Measurements from ENCODE around the gene MLYCD.

MLYCD gene

GRCh38 chr16:83931556-83931955 is 32.6 kb downstream of the MLYCD start:
- Histone ChIP-seq H3K4me3 (ENCODE audit: low read length) (no peak overlapping the region), H3K4me1 (ENCODE audit: control insufficient read depth, insufficient read depth, low read length) (no peaks in the 10 kb centered on the region), H3K9ac (ENCODE audit: low read length) (no peak overlapping the region), H3K36me3 (ENCODE audit: control insufficient read depth, insufficient read depth, low read length) (no peaks in the 10 kb centered on the region), H3K27me3 (ENCODE audit: control insufficient read depth, insufficient read depth, low read length) (no peaks in the 10 kb centered on the region), H3K27ac (ENCODE audit: low read depth, low read length) (no peak overlapping the region)

GRCh38 chr16:83932304-83932703 is 33.4 kb downstream of the MLYCD start:
- Histone ChIP-seq H3K27ac (ENCODE audit: low read depth, low read length) (no peak overlapping the region), H3K4me1 (ENCODE audit: control insufficient read depth, insufficient read depth, low read length) (no peaks in the 10 kb centered on the region), H3K9ac (ENCODE audit: low read length) (no peak overlapping the region), H3K27me3 (ENCODE audit: control insufficient read depth, insufficient read depth, low read length) (no peaks in the 10 kb centered on the region), H3K4me3 (ENCODE audit: low read length) (no peak overlapping the region), H3K36me3 (ENCODE audit: control insufficient read depth, insufficient read depth, low read length) (no peaks in the 10 kb centered on the region)

DNA sequence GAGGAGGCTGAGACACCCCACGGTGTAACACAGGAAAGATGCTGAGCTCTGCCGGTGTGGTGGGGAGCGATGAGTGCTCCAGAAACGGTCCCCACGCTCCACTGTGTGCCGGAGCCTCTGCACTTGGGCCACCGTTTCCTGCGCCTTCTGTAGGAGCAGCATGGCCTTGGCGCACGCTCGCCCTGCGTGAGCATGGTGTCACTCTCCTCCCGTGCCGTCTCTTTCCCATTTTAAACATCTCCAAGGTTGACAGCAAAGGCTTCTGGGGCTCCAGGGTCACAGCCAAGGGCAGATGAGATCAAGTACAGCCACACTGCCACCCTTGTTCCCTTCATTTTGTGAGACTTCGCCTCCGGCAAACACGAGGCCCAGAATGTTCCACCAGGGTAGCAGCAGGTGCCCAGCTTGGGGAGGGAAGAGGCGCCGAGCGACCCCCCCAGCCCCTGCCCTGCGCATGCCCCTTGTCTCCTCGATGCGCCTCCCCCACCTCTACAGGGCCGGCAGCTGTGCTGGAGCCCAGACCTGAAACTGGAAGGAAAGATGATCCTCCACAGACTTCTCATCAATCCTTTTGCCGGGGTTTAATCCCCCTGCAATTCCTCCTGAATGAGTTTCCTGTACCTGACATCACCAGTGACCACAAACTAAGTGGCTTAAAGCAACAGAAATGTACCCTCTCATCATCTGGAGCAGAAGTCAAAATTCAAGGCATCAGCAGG is 34.2 kb downstream of the MLYCD start:
- H3K9ac ChIP-seq (ENCODE audit: low read length) = no peak overlapping the region
- H3K27ac ChIP-seq (ENCODE audit: low read depth, low read length) = no peak overlapping the region
- no peaks in the 10 kb centered on the region for H3K4me1 ChIP-seq (ENCODE audit: control insufficient read depth, insufficient read depth, low read length)
- no peak overlapping the region for H3K4me3 ChIP-seq (ENCODE audit: low read length)
- H3K36me3 ChIP-seq (ENCODE audit: control insufficient read depth, insufficient read depth, low read length) = no peaks in the 10 kb centered on the region
- H3K27me3 ChIP-seq (ENCODE audit: control insufficient read depth, insufficient read depth, low read length) = no peaks in the 10 kb centered on the region

DNA sequence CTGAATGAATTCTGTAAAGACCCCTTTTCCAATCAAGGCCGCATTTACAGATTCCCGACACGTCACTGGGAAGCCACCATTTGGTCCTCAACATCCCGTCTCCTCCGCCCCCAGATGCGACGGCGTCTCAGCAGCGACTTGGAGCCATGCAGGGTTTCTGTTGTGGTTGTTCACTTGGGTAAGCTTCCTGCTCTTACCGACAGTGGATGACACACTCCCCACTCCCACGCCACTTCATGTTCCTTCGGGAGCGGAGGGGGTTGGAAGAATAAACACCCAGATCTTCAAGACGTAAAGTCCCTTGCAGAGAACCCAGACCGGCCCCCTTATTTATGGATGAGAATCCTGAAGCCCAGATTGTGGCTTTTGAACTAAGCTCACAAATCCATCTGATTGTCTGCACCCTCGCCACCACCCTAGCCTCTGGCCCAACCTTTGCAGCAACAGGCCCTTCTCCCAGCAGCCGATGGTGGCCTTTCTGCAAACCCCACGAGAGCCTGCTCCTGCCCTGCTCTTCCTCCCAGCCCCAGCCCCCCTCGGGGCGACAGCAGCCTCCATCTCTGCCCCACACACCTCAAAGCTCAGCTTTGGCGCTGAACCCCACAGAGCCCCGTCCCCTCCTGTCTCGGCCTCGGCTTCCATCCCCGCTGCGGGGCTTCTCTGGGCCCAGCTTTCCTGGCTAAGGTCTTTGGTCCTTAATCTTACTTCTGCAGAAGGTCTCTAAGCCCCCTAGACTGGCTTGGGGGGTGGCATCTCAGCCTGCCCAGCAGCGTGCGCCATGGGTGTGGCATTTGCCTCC is 35.2 kb downstream of the MLYCD start:
- Histone ChIP-seq H3K36me3 (ENCODE audit: control insufficient read depth, insufficient read depth, low read length) (no peaks in the 10 kb centered on the region), H3K9ac (ENCODE audit: low read length) (no peak overlapping the region), H3K4me3 (ENCODE audit: low read length) (no peak overlapping the region), H3K27me3 (ENCODE audit: control insufficient read depth, insufficient read depth, low read length) (no peaks in the 10 kb centered on the region), H3K4me1 (ENCODE audit: control insufficient read depth, insufficient read depth, low read length) (no peaks in the 10 kb centered on the region), H3K27ac (ENCODE audit: low read depth, low read length) (no peak overlapping the region)

DNA sequence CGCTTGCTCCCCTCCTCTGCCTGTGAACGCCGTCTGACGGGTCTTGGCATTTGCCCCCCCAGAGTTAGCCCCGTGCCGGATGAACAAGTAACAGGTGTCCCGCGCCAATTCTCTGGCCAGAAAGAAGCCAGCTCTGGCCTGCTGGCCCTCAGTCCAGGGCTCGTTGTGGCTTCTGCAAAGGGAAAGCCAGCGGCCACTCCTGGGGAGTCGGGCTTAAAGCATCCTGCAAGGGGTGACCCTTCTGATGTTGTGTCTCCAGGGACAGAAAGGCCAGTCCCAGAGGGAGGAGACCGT is 35.7 kb downstream of the MLYCD start:
- Histone ChIP-seq H3K4me3 (ENCODE audit: low read length) (no peak overlapping the region), H3K27me3 (ENCODE audit: control insufficient read depth, insufficient read depth, low read length) (no peaks in the 10 kb centered on the region), H3K27ac (ENCODE audit: low read depth, low read length) (no peak overlapping the region), H3K36me3 (ENCODE audit: control insufficient read depth, insufficient read depth, low read length) (no peaks in the 10 kb centered on the region), H3K4me1 (ENCODE audit: control insufficient read depth, insufficient read depth, low read length) (no peaks in the 10 kb centered on the region), H3K9ac (ENCODE audit: low read length) (no peak overlapping the region)

GRCh38 chr16:83935005-83935857 is 36.3 kb downstream of the MLYCD start:
- Histone ChIP-seq H3K4me1 (ENCODE audit: control insufficient read depth, insufficient read depth, low read length) (no peaks in the 10 kb centered on the region), H3K36me3 (ENCODE audit: control insufficient read depth, insufficient read depth, low read length) (no peaks in the 10 kb centered on the region), H3K4me3 (ENCODE audit: low read length) (no peak overlapping the region), H3K27ac (ENCODE audit: low read depth, low read length) (no peak overlapping the region), H3K9ac (ENCODE audit: low read length) (no peak overlapping the region), H3K27me3 (ENCODE audit: control insufficient read depth, insufficient read depth, low read length) (no peaks in the 10 kb centered on the region)

GRCh38 chr16:83935858-83936255 is 36.9 kb downstream of the MLYCD start:
- Histone ChIP-seq H3K36me3 (ENCODE audit: control insufficient read depth, insufficient read depth, low read length) (no peaks in the 10 kb centered on the region), H3K27me3 (ENCODE audit: control insufficient read depth, insufficient read depth, low read length) (no peaks in the 10 kb centered on the region), H3K4me1 (ENCODE audit: control insufficient read depth, insufficient read depth, low read length) (no peaks in the 10 kb centered on the region), H3K27ac (ENCODE audit: low read depth, low read length) (no peak overlapping the region), H3K4me3 (ENCODE audit: low read length) (no peak overlapping the region), H3K9ac (ENCODE audit: low read length) (no peak overlapping the region)

DNA sequence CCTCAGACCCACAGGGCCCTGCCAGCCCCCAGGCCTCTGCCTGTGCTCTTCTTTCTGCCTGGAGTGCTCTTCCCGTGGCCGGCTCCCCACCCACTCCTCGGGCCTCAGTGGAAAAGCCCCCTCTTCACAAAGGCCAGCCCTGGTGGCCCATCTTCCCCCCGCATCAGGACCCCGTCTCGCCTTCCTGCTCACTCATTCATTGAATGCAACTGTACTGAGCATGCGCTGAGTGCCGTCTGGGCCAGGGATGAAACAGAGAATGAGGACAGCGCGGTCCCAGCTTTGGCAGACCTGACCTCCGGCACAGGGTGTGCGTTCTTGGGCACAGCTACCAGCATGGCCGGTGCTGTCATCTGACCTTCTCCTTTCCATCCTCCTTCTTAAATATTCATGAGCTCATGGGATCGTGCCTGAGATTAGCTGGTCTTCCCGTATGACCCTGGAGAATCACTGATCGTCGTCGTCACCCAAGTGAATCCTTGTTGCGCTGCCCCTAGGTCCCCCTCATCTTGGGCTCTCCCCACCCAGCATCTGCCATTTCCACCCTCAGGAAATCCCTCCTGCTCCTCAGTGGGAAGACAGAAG is 37.8 kb downstream of the MLYCD start:
- Histone ChIP-seq H3K4me1 (ENCODE audit: control insufficient read depth, insufficient read depth, low read length) (no peaks in the 10 kb centered on the region), H3K9ac (ENCODE audit: low read length) (no peak overlapping the region), H3K27ac (ENCODE audit: low read depth, low read length) (no peak overlapping the region), H3K36me3 (ENCODE audit: control insufficient read depth, insufficient read depth, low read length) (no peaks in the 10 kb centered on the region), H3K4me3 (ENCODE audit: low read length) (no peak overlapping the region), H3K27me3 (ENCODE audit: control insufficient read depth, insufficient read depth, low read length) (no peaks in the 10 kb centered on the region)

DNA sequence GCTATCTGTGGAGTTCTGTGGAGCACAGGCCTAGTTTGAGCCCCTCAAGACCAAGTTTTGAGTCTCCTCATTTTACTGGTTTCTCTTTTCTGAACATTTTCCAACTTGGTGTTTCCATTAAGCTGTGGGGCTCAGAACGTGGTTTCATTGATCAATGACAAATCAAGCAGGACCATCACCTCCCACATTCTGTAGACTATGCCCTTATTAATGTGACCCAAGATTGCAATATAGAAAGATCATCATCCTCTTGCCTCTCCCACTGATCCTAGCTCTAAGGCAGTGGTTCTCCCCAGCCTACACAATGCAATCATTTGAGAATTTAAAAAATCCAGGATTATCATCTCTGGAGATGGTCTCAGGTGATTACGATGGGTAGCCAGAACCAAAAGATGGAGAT is 38.4 kb downstream of the MLYCD start:
- Histone ChIP-seq H3K36me3 (ENCODE audit: control insufficient read depth, insufficient read depth, low read length) (no peaks in the 10 kb centered on the region), H3K4me1 (ENCODE audit: control insufficient read depth, insufficient read depth, low read length) (no peaks in the 10 kb centered on the region), H3K27me3 (ENCODE audit: control insufficient read depth, insufficient read depth, low read length) (no peaks in the 10 kb centered on the region), H3K27ac (ENCODE audit: low read depth, low read length) (no peak overlapping the region), H3K4me3 (ENCODE audit: low read length) (no peak overlapping the region), H3K9ac (ENCODE audit: low read length) (no peak overlapping the region)

- no peak overlapping the region for H3K4me3 ChIP-seq (ENCODE audit: low read length)
Measured at GRCh38 chr16:83937922-83938885, 39.3 kb downstream of the MLYCD start.

GRCh38 chr16:83939266-83939855 is 40.4 kb downstream of the MLYCD start:
- Histone ChIP-seq H3K4me3 (ENCODE audit: low read length) (no peak overlapping the region), H3K36me3 (ENCODE audit: control insufficient read depth, insufficient read depth, low read length) (no peaks in the 10 kb centered on the region), H3K4me1 (ENCODE audit: control insufficient read depth, insufficient read depth, low read length) (no peaks in the 10 kb centered on the region), H3K27me3 (ENCODE audit: control insufficient read depth, insufficient read depth, low read length) (no peaks in the 10 kb centered on the region), H3K9ac (ENCODE audit: low read length) (no peak overlapping the region), H3K27ac (ENCODE audit: low read depth, low read length) (no peak overlapping the region)

More at GRCh38 chr16:83937922-83938885, 39.3 kb downstream of the MLYCD start:
- Histone ChIP-seq H3K27me3 (ENCODE audit: control insufficient read depth, insufficient read depth, low read length) (no peaks in the 10 kb centered on the region), H3K36me3 (ENCODE audit: control insufficient read depth, insufficient read depth, low read length) (no peaks in the 10 kb centered on the region), H3K9ac (ENCODE audit: low read length) (no peak overlapping the region), H3K4me1 (ENCODE audit: control insufficient read depth, insufficient read depth, low read length) (no peaks in the 10 kb centered on the region), H3K27ac (ENCODE audit: low read depth, low read length) (no peak overlapping the region)
